ENCODE results near the gene NHSL2.

- TF ChIP-seq POLR2A (IDR thresholded peaks at IDR 0.05) = no peak
- no peak for TF ChIP-seq POLR2AphosphoS5 (IDR thresholded peaks at IDR 0.05)
- no peak for TF ChIP-seq CTCF (IDR thresholded peaks at IDR 0.05)
- no peak for TF ChIP-seq EP300 (IDR thresholded peaks at IDR 0.05)
Measured at GRCh38 chrX:72176981-72177380, 266.3 kb downstream of the NHSL2 start.

All from gastroesophageal sphincter (tissue), 3 donors.